ENCODE results near the gene SLIT3. TPM values are rescaled to one million over a fixed set of nuclear protein-coding genes. Genes with fewer than 3 reads are reported as not detected.
"Not testable (repeated sequence)": the region's sequence is repeated elsewhere in the genome, so short reads cannot be mapped to it uniquely, and the experiment has no call there.

Gene SLIT3
- total RNA-seq, 1 donor from 2014 or later = 0.22 TPM

GRCh38 chr5:168645195-168645594, 655.7 kb downstream of the SLIT3 start:
- Mint-ChIP-seq H3K9me3 (peaks cover 19% of the 10 kb centered on the region), H3K27me3 (ENCODE audit: insufficient read depth, low read depth) (peaks cover 12% of the 10 kb centered on the region), H3K36me3 (peaks cover 3% of the 10 kb centered on the region), H3K27ac (no peak overlapping the region), H3K4me1 (no peaks in the 10 kb centered on the region), H3K4me3 (no peak overlapping the region)
- H4K20me1 ChIP-seq (ENCODE audit: low read depth) = no peaks in the 10 kb centered on the region
- H3K79me2 ChIP-seq (ENCODE audit: low read depth) = no peaks in the 10 kb centered on the region
- no peak overlapping the region for H3K4me3 ChIP-seq
- TF ChIP-seq EZH2phosphoT487 (IDR thresholded peaks at IDR 0.05) (no peak), EZH2 (IDR thresholded peaks at IDR 0.05) (no peak), CTCF (IDR thresholded peaks at IDR 0.05) (no peak)
- H3K9me3 ChIP-seq (ENCODE audit: low read depth) = no peaks in the 10 kb centered on the region
- H3K4me1 ChIP-seq = no peaks in the 10 kb centered on the region
- no peaks in the 10 kb centered on the region for H3F3A ChIP-seq (ENCODE audit: low read depth)
- H3K27ac ChIP-seq = no peak overlapping the region
- no peak for DNase-seq (ENCODE audit: low spot score)
- H3K27me3 ChIP-seq = no peaks in the 10 kb centered on the region
- H3K4me2 ChIP-seq = no peak overlapping the region
- no peak overlapping the region for H3K9ac ChIP-seq
- no peak overlapping the region for H2AFZ ChIP-seq (replicated peaks)
- no peaks in the 10 kb centered on the region for H3K36me3 ChIP-seq

GRCh38 chr5:168642019-168642418, 658.9 kb downstream of the SLIT3 start:
- Histone ChIP-seq H3K9me3 (ENCODE audit: low read depth) (no peaks in the 10 kb centered on the region), H3K4me1 (no peaks in the 10 kb centered on the region), H4K20me1 (ENCODE audit: low read depth) (no peaks in the 10 kb centered on the region), H3K27ac (no peak overlapping the region), H3K9ac (no peak overlapping the region), H3K27me3 (no peaks in the 10 kb centered on the region), H3K4me3 (no peak overlapping the region), H3F3A (ENCODE audit: low read depth) (no peaks in the 10 kb centered on the region), H2AFZ (replicated peaks) (no peak overlapping the region), H3K36me3 (no peaks in the 10 kb centered on the region), H3K4me2 (no peak overlapping the region), H3K79me2 (ENCODE audit: low read depth) (no peaks in the 10 kb centered on the region)
- TF ChIP-seq CTCF (IDR thresholded peaks at IDR 0.05) (no peak), EZH2phosphoT487 (IDR thresholded peaks at IDR 0.05) (no peak), EZH2 (IDR thresholded peaks at IDR 0.05) (no peak)
- Mint-ChIP-seq H3K36me3 (peaks cover 3% of the 10 kb centered on the region), H3K27ac (no peak overlapping the region), H3K27me3 (ENCODE audit: insufficient read depth, low read depth) (peaks cover 9% of the 10 kb centered on the region), H3K4me3 (no peak overlapping the region), H3K4me1 (no peaks in the 10 kb centered on the region), H3K9me3 (peaks cover 10% of the 10 kb centered on the region)
- no peak for DNase-seq (ENCODE audit: low spot score)

GRCh38 chr5:168638846-168639245, 662.1 kb downstream of the SLIT3 start:
- H3K79me2 ChIP-seq (ENCODE audit: low read depth); H3F3A ChIP-seq (ENCODE audit: low read depth); H3K36me3 Mint-ChIP-seq; H3K4me3 Mint-ChIP-seq; H3K9me3 ChIP-seq (ENCODE audit: low read depth); H3K27me3 ChIP-seq; H3K27me3 Mint-ChIP-seq (ENCODE audit: insufficient read depth, low read depth); H3K4me3 ChIP-seq; H3K4me1 Mint-ChIP-seq; H3K9ac ChIP-seq; H3K4me1 ChIP-seq; H2AFZ ChIP-seq (replicated peaks); H3K4me2 ChIP-seq; H3K9me3 Mint-ChIP-seq; H3K36me3 ChIP-seq; H4K20me1 ChIP-seq (ENCODE audit: low read depth); H3K27ac ChIP-seq; DNase-seq (ENCODE audit: low spot score); H3K27ac Mint-ChIP-seq: not testable (repeated sequence)

GRCh38 chr5:168637793-168638192, 663.1 kb downstream of the SLIT3 start:
- no peak overlapping the region for H3K4me3 Mint-ChIP-seq
- H3K4me1 Mint-ChIP-seq = no peaks in the 10 kb centered on the region
- TF ChIP-seq EZH2phosphoT487 (IDR thresholded peaks at IDR 0.05) (no peak), EZH2 (IDR thresholded peaks at IDR 0.05) (no peak), CTCF (IDR thresholded peaks at IDR 0.05) (no peak)
- no peaks in the 10 kb centered on the region for H3K36me3 Mint-ChIP-seq
- Histone ChIP-seq H3K79me2 (ENCODE audit: low read depth) (no peaks in the 10 kb centered on the region), H4K20me1 (ENCODE audit: low read depth) (no peaks in the 10 kb centered on the region), H3K36me3 (no peaks in the 10 kb centered on the region), H3F3A (ENCODE audit: low read depth) (no peaks in the 10 kb centered on the region), H3K4me1 (no peaks in the 10 kb centered on the region), H3K9me3 (ENCODE audit: low read depth) (no peaks in the 10 kb centered on the region), H2AFZ (replicated peaks) (no peak overlapping the region), H3K4me3 (no peak overlapping the region), H3K27me3 (no peaks in the 10 kb centered on the region), H3K9ac (no peak overlapping the region), H3K27ac (no peak overlapping the region), H3K4me2 (no peak overlapping the region)
- H3K27me3 Mint-ChIP-seq (ENCODE audit: insufficient read depth, low read depth) = no peaks in the 10 kb centered on the region
- no peak overlapping the region for H3K27ac Mint-ChIP-seq
- DNase-seq (ENCODE audit: low spot score) = no peak
- H3K9me3 Mint-ChIP-seq = peaks cover 2% of the 10 kb centered on the region
